GM19372 (cell line): ENCODE results near the gene RAB14.

ENCODE experiments used
- ATAC-seq: cut with Tn5 transposase; IDR thresholded peaks from one replicate; pipeline ENCODE4 v1.9.1; 2021; ENCODE audit warnings: mild to moderate bottlenecking, low read depth, moderate library complexity; ENCODE audit not compliant: unreplicated experiment

Gene RAB14

DNA sequence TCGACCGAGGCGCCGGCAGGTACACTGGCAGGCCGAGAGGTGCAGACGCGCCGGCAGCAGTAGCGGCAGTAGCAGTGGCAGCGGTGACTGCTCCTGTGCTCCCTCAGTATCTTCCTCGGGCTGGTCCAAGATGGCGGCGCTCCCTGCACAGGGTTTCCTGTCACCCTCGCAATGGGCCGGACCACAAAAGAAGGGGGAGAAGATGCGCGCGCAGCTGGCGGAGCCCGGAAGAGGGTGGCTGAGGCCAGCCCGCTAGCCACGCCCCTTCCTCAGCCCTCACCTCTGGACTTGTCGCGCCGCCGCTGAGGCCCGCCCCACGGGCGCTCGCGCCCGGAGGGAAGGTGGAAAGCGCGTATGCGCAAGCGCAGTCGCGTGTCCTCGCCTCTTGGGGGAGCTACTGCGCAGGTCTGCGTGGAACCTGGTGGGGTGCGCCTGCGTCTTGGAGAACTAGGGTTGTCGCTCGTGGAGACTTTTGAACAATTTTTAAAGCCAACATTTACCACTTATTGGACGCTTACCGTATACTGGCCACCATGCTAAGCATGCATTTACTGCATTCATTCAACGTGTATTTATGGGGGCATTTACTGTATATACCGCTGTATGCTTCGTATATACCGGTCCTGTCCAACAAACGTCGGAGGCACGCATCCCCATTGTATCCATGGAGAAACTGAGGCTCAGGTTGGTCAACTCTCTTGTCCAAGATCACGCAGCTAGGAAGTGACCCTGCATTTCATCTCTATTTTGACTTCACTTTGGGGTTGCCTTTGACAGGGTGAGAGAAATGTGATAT is at the start of gene RAB14:
TSS of gene RAB14 (minus strand) at position 132 of the 796 bp plus-strand sequence. CDS start 8,457 bp downstream, outside the sequence.
- ATAC-seq, result peak; percentile 80

DNA sequence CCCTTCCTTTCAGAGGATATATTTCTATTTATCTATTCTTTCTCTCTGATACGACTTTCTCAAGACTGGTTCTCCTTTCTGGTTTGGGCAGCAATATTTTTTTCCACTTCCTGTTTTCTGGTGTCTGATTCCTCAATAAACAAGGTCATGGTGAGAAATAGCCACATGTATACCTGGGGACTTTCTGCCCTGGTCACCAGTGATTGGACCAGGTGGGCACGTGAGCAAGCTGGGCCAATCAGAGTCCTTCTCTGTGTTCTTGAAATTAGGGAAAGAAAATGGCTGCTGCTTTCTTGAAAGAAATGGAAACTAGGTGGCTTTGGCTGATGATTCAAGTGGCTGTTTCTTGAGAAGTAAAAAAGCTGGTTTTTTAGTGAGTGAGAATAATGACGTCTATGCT is 47.9 kb upstream of the RAB14 start:
- no peak for ATAC-seq

DNA sequence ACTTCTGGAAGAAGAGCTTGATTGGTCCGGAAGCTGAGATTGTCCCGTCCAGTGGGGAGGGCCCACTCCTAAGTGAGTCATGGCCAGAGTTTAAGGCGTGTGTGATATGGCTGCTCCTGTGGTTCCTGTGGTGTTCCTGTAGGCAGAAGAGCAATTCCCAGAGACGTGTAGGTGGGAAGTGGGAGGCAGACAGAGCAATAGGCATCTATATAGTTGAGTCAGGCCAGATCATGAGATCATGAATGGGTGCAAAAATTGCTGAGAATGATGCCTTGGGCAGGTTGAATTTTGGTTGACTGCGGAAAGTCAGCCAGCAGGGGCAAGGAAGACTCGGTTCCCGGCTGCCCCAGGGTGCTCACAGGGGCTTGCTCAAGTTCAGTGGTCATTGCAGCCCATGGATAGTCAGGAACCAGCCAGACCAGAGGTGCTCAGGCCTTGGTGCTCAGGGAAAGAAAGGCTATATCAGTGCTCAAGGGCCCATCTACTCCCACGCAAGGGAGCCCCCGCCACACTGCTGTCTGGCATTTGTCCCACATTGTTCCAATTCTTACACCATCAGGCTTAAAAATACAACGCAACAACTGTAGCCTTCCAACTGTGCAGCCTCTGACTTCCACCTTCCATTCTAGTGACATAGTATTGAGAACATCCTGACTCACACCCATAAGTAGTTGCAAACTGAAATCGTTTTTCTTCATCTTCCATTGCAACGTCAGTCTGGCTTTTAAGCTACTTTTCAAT is 45.3 kb upstream of the RAB14 start:
- no peak for ATAC-seq

DNA sequence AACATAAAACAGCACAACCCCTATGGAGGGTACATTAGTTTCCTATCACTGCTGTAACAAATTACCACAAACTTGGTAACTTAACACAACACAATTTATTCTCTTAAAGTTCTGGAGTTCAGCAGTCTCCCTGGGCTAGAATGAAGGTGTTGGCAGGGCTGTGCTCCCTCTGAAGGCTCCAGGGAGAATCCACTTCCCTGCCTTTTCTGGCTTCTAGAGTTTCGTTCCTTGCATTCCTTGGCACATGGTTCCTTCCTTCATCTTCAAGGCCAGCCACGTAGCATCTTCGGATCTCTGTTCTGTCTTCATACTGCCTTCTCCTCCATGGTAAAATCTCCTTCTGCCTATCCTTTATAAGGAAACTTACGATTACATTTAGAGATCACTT is 41.3 kb upstream of the RAB14 start:
- ATAC-seq, result no peak

DNA sequence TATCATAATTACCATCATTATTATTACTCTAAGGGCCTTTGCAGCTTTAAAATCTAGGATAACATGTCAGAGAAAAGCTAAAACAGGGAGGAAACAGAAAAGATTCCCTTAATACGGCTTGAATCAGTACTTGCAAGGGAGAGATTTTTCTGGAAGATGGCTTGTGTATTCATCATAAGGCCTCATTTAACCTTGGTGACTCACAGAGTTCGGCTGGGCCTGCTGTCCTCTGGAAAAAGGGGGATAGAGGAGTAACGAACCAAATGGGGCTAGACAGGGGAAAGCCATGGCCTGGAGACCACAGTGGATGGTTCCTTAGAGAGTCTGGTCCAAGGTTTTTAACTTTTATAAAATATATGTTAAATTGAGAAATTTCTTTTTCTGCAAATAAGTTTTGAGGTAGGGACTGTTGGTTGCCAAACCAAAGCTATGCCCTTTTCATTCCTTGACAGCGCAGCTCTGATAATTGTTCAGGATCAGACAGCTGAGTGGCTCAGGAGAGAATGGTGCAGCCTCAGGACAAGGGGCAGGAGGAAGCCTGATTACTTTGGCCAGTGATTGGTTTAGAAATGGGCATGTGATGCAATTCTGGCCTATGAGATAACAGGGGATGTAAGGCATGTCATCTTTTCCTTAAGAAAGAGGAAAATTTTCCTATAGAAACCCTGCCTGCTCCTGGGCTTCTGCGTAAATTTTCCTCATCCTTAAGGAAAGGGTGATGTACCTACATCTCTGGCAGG is 40.7 kb upstream of the RAB14 start:
- no peak for ATAC-seq

DNA sequence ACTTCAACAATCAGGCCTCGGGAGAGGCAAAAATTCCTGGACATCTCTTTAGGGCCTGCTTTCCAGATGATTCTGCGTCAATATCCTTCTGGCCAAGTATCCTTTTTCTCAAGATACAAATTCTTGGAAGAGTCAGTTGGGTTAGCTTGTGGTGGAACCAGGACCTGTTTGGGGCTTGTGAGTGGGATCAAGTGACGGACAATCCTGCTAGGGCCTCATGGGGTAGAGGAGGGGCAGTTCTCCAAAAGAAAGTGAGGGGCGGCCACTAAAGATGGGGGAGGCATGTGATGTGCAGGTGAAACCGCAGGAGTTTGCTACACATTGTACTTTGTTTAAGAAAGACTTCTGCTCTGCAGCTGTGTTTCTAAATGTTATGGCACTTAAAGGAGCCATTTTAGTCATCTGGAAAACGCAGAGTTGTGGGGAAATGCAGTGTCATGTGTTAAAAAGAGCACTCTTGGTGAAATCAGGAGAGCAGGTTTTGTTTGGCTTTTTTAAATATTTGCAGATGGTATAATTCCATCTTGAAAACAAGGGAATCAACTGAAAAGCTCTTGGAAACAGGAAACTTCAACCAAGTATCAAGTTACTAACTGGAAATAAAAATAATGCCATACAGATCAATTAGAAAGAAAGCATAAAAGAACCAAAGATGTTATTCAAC is 38.9 kb upstream of the RAB14 start:
- ATAC-seq, result no peak

DNA sequence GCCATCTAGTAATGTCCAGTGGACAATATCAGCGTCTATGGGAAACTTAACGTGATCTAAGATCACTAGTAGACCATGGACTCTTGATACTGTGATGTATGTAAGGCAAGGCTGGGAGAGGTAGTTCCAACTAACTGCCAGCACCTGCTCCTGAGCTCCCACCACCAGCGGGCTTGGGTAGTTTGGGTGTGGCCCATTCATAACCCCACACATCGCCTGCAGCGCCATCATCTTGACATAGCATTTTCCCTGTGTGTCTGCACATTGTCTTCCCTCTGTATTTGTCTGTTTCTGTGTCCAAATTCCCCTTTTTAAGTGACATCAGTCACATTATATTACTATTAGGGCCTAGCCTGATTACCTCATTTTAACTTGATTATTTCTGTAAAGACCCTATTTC is 38.2 kb upstream of the RAB14 start:
- ATAC-seq, result no peak

DNA sequence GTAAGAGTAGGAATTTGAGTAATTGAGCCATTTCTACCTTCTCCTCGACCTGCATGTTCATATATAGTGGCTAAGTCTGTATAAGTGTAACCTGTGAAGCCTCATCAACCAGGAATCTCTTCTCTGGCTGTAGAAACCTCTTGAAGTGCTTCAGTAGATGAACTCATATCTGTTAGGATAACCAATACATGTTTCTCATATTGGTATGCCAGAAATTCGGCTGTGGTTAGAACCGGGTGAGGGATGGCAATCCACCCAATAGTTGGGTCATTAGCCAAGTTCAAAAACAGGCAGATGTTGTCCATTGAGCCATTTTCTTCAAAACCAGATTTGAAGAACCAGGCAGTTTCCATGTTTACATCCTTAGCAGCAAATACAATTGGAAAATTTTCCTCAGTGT is 37.4 kb upstream of the RAB14 start:
- ATAC-seq, result no peak

DNA sequence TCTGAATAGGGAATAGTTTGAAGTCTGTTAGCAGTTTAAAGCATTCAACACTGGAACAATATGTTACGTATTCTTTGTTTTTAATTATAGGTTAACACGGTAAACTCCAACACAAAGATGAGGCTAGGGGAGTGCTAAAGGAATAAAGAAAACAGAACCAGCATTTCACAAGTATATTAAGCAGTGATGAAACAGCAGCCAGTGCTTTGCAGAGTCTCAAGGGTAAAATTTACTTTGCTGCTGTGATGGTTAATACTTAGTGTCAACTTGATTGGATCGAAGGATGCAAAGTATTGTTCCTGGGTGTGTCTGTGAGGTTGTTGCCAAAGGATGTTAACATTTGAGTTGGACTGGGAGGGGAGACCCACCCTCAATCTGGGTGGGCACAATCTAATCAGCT is 36.2 kb upstream of the RAB14 start:
- ATAC-seq, result no peak

DNA sequence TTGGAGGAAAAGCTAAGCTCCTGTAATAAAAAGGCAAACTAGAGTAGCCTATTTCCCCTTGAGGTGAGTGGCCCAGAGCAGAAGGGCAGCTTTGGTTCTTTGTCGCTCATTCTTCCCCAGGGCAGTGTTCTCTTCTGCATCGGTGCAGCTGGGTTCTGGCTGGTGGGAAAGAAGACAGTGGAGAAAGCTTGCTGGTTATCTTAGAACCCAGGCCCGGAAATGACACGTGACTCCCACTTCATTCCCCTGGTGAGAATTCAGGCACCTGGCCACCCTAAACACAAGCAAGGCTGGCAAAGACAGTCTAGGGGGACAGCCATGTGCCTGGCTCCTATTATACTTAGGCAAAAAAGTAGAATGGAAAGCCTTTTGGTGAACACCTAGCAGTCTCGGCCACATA is 33.8 kb upstream of the RAB14 start:
- no peak for ATAC-seq

DNA sequence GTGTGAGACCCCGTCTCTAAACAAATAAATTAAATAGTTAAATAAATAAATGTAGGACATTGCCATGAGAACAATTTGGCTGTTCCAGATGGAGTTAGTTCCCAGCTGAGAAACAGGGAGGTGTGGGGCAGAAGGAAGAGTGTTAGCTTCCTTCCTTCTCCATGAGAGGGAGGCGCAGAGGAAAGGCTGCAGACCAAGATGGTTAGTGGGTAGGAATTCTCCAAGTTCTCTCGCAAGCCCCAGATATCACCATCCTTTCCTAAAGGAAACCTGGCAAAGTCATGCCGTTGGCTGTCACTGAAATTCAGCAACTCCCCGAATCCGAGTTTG is 33.1 kb upstream of the RAB14 start:
- ATAC-seq, result no peak

DNA sequence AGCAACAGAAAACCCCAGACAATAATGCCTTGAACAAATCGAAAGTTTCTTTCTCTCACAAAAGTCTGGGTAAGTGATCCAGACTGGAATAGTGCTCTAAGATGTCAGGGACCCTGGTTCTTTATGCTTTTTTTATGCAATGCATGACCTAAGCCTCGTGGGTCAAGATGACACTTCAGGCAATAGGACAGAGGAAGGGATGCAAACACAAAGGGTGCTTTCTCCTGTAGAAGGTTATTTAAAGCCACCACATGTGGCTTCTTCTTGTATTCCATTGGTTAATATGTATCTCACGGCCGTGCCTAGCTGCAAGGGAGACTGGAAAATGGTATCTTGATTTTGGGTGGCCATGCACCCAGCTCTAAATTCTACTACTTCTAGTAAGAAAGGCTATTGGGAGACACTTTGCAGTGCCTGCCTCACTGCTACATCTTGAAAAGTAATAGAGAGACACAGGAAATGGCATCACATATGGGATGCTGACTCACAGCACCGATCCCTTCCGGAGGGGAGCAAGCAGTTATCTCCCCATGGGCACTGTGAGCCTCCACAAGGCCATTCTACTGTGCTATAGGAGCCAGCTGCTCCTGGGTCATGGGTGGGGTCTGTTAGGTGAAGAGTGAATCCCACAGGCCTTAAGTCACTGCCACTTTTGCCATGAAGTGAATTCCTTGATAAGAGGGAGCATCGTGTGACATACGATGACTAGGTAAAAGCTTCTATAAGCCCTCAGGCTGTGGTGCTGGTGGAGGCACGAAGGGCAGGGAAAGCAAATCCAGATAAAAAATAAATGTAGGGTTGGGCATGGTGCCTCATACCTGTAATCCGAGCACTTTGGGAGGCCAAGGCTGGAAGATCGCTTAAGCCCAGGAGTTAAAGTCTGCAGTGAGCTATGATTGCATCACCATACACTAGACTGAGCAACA is 32.5 kb upstream of the RAB14 start:
- no peak for ATAC-seq

DNA sequence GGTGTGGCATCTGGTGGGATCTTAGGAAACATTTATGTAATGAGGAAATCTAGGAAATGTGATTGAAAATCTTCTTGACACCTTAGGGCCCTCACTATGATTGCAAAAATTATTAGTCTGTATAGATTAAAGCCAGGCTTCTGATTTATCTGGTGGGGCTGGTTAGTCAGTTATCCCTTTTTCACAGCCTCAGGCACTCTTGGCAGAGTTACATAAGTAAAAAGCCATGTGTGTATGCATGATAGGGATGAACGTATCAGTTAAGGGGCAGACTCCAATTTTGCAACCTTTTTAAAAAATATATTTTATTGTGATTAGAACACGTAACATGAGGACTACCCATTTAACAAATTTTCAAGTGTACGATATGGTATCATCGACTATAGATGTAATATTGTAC is 30.6 kb upstream of the RAB14 start:
- ATAC-seq, result no peak

DNA sequence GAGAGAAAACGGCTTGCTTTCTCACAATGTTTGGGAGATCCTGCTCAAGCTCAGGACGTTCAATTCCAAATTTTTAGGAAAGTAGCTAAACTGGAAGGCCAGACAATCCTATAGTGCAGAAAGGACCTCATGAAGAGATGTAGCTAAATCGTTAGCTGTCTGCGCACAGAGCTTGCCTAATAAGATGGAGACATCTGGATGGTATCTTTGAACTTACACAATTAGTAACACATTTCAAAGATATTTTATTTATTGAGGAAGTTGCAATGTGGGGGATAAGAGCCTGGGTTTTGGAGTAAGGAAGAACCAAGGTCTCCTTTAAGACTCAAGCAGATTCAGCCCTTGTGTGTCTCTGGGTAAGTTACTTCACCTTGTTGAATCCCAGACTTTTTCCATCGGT is 28.6 kb upstream of the RAB14 start:
- no peak for ATAC-seq

DNA sequence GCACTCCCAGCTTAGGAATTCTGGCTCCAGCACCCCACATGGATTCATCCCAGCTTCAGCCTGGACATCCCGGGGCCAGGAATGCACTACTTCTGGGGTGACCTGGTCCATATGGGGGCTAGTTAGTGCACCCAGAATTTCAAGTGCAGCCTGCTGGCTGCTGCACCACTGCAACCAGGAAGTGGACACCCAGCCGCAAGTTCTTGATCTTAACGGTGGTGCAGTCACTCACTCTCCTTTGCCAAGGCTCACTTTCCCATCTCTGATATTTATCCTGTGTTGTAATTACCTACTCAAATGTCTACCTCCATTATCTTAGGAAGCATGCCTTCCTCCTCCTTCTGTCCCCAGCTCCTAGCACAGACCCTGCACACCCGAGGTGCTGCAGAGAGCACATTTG is 26.2 kb upstream of the RAB14 start:
- no peak for ATAC-seq

DNA sequence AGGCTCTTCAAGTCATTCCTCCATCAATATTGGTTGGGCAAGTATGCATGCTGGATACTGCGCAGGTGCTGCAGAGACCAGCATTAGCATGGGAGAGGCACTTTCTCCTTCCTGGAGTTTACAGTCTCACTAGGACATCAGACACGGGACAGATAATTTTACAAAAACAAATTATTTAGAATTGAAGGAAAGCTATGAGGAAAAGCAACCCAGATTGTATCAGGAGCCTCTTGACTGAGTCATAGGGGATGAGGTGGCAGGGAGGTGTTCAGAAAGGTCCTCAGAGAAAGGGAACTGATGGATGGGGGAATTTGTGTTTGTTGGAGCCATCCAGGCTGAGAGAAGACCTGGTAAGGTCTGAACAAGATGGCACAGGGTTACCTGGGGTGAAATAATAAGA is 24.5 kb upstream of the RAB14 start:
- ATAC-seq, result no peak

DNA sequence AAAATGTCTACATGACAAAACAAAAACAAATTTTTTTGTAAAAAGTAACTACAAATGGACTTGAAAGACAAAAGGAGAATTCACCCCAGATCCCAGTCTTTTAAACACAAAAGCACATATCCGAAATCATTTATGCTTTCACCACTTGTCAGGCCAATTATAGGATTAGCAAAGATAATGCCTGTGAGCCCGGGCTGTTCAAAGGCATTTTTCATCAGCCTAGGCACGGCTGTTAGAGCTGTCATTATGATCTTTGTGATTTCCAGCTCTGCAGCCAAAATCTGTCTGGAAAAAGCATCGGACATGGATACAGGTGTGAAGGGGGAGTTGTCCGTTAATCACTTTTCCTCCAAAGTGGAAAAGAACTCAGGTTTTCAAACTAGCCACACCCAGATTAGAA is 23.6 kb upstream of the RAB14 start:
- ATAC-seq, result no peak

DNA sequence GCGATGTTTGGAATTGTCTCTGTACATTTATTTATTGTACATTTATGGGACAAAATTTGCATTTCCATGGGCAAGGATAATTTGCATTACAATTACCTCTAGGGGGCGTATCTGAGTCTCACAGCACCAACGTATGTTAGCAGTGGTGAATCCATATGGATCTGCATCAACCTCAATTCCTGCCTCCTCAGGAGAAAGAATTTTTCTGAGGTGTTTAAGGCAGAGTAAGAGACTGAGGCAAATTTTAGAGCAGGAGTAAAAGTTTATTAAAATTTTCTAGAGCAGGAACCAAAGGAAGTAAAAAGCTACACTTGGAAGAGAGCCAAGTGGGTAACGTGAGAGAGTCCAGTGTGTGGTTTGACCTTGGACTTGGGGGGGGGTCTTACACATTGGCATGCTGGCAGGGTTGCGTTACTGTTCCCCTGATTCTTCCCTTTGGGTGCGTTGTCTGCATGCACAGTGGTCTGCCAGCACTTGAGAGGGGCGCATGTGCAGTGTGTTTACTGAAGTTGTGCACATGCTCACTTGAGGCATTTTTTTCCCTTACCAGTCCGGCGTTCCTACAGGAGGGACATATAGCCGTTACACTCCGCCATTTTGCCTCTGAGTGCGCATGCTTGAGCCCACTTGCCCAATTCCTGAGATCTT is 21.0 kb upstream of the RAB14 start:
- ATAC-seq, result no peak

DNA sequence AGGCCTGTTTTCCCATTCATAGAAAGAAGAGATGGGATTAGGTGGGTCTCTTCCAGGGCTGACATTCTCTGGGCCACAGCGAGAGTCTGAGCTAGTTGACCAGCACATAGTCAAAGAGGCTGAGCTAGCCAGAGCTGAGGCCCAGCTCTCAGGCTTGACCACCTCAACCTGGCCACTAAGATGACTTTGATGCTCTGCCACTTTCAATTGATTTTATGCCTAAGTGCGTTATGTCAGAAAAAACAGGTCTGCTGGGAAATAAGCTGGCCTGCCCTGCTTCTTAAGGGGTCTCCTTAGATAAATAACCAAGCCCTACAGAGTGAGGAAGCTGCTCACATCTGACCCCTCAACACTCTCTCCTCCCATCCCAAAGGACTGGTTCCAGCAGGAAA is 20.0 kb upstream of the RAB14 start:
- ATAC-seq, result no peak
